ENCODE results near the gene SPTLC3. TPM values are rescaled to one million over a fixed set of nuclear protein-coding genes. Genes with fewer than 3 reads are reported as not detected.

Gene SPTLC3
- total and polyA plus RNA-seq, 2 of the 13 experiments (the other 11 are each of a cell fraction or from before 2014, with no cell fraction given), result 20.5 to 95.6 TPM

- TF ChIP-seq NFIC (IDR thresholded peaks at IDR 0.05; ENCODE audit: low read length) (no peak), ZNF713 (CRISPR knock-in tag; IDR thresholded peaks at IDR 0.05) (no peak), TFAP4 (IDR thresholded peaks at IDR 0.05; ENCODE audit: borderline replicate concordance, low read depth) (no peak), ZFY (CRISPR knock-in tag; IDR thresholded peaks at IDR 0.05) (no peak), SP1 (IDR thresholded peaks at IDR 0.05) (no peak), SP1 (CRISPR knock-in tag; IDR thresholded peaks at IDR 0.05) (no peak), ELK4 (CRISPR knock-in tag; IDR thresholded peaks at IDR 0.05; ENCODE audit: borderline replicate concordance) (no peak), ARID5B (CRISPR knock-in tag; IDR thresholded peaks at IDR 0.05) (peak; percentile 62), ETV6 (CRISPR knock-in tag; conservative IDR thresholded peaks at IDR 0.05) (no peak), PRDM10 (CRISPR knock-in tag; IDR thresholded peaks at IDR 0.05; ENCODE audit: low read depth) (peak; percentile 93), TEAD3 (CRISPR knock-in tag; optimal IDR thresholded peaks at IDR 0.05; ENCODE audit: borderline replicate concordance) (no peak), NFE2L2 (IDR thresholded peaks at IDR 0.05; ENCODE audit: low read length) (no peak), ZKSCAN5 (CRISPR knock-in tag; IDR thresholded peaks at IDR 0.05) (no peak), ZBTB25 (CRISPR knock-in tag; IDR thresholded peaks at IDR 0.05) (no peak), SOX13 (IDR thresholded peaks at IDR 0.05) (no peak), SOX13 (CRISPR knock-in tag; conservative IDR thresholded peaks at IDR 0.05 in 1 of 2, IDR thresholded peaks at IDR 0.05 in 1 of 2) (no peak), ATF3 (CRISPR knock-in tag; IDR thresholded peaks at IDR 0.05) (peak; percentile 78), ZKSCAN1 (IDR thresholded peaks at IDR 0.05; ENCODE audit: low read length) (no peak), GTF2F1 (IDR thresholded peaks at IDR 0.05; ENCODE audit: low read length) (no peak), JUNB (CRISPR knock-in tag; IDR thresholded peaks at IDR 0.05; ENCODE audit: borderline replicate concordance) (peak; percentile 51; the same call in 1 of the 2 replicates)
Observed at GRCh38 chr20:13029687-13030375, 21.1 kb downstream of the SPTLC3 start (continued).
